Epithelial cell of proximal tubule (primary cell): ENCODE measurements around the gene ATP2B2. TPM values are rescaled to one million over a fixed set of nuclear protein-coding genes. Genes with fewer than 3 reads are reported as not detected.

ENCODE experiments used
- DNase-seq: peaks from one replicate; pipeline ENCODE4 v3.0.0-alpha.2; 2011; ENCODE audit warnings: low read depth
- H3K4me3 ChIP-seq: 2 replicates; pipeline ENCODE4 v1.5.1; 2011; ENCODE audit warnings: low read depth, mild to moderate bottlenecking, low read length
- total RNA-seq: library from RNA; depleted of rRNA; stranded (reverse); fragments of >200 nt; gene quantifications from 2 replicates; pipeline ENCODE4 v1.2.3, GENCODE V29; 2015
- TF ChIP-seq, protein P1 (sequence below): conservative IDR thresholded peaks from 2 replicates; pipeline ENCODE4 v1.5.1; 2012; ENCODE audit warnings: low read depth, mild to moderate bottlenecking, low read length

ATP2B2 gene
- total RNA-seq, 1 donor from 2014 or later: not detected

DNA sequence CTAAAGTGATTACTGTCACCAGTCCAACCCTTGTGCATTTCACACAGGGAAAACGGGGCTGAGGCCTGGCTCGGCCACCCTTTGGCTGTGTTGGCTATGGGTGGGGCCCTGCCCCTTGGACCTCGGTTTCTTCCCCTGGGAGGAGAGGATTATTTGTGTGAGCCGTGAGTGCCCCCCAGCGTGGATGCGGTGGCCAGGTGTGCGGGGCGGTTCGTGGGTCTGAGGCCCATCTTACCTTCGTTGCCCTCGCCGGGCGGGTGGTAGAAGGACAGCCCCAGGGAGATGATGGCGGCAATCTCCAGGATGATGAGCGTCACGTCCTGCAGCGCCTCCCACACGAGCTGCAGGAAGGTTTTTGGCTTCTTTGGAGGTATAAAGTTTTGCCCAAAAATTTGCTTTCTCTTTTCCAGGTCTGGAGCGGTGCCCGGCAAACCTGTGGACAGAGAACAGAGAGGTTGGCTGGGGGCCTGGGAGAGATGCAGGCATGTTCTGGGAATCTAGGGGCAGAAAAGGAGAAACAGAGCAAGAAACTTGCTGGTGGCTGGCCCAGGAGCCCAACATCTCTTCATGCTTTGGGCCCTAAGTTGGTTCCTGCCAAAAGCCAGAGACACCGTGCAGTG is 94.9 kb downstream of the ATP2B2 start:
- no peak for DNase-seq
- TF ChIP-seq, protein P1, sequence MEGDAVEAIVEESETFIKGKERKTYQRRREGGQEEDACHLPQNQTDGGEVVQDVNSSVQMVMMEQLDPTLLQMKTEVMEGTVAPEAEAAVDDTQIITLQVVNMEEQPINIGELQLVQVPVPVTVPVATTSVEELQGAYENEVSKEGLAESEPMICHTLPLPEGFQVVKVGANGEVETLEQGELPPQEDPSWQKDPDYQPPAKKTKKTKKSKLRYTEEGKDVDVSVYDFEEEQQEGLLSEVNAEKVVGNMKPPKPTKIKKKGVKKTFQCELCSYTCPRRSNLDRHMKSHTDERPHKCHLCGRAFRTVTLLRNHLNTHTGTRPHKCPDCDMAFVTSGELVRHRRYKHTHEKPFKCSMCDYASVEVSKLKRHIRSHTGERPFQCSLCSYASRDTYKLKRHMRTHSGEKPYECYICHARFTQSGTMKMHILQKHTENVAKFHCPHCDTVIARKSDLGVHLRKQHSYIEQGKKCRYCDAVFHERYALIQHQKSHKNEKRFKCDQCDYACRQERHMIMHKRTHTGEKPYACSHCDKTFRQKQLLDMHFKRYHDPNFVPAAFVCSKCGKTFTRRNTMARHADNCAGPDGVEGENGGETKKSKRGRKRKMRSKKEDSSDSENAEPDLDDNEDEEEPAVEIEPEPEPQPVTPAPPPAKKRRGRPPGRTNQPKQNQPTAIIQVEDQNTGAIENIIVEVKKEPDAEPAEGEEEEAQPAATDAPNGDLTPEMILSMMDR: no peak
- H3K4me3 ChIP-seq: no peak overlapping the region

DNA sequence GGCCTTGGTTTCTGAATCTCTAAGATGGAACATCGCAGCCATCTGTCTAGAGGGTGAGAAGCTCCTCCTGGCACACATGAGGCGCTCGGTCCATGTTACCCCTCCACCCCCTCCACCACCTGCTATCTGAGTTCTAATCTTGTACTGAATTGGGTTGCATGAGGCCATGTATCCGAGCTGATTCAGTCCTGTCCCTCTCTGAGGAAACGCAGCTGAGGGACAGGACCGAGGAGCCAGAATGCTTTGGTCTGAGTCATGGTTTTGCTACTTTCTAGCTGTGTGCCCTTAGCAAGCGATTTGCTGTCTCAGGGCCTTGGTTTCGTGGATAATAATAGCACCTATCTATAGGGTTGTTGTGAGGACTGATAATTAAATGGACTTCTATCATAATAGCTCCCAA is 96.7 kb downstream of the ATP2B2 start:
- DNase-seq: no peak
- TF ChIP-seq, protein P1: no peak
- H3K4me3 ChIP-seq: no peak overlapping the region

DNA sequence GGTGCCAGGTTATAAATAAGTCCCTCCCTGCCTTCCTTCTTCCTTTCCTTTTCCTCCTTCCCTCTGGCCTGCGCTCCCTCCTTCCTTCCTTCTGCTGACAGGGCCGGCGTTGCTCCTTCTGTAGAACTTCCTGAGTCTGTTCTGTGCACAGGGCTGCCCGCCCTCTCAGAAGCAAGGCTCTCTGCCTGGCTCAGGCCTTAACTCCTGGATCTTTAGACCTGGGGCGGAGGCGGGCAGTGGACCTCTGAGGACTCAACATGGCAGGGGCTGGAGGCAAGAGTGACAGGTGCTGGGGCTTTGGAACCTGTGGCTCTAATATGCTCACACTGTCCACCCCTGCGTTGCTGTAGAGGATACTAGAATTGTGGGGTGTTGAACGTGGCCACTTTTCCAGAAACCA is 98.0 kb downstream of the ATP2B2 start:
- TF ChIP-seq, protein P1: no peak
- H3K4me3 ChIP-seq: no peak overlapping the region
- DNase-seq: no peak

DNA sequence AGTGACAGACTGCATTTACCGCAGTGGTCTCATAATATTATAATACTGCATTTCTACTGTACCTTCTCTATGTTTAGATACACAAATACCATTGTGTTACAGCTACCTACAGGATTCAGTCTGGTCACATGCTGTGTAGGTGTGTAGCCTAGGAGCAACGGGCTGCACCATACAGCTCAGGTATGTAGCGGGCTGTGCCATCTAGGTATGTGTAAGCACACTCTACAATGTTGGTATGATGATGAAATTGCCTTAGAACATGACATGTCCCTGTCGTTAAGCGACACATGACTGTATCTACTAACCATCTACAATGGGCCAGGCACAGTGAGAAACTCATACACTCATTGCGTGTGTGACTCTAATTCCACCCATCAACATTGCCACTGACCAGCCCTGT is 99.0 kb downstream of the ATP2B2 start:
- no peak overlapping the region for H3K4me3 ChIP-seq
- TF ChIP-seq, protein P1: no peak
- no peak for DNase-seq

DNA sequence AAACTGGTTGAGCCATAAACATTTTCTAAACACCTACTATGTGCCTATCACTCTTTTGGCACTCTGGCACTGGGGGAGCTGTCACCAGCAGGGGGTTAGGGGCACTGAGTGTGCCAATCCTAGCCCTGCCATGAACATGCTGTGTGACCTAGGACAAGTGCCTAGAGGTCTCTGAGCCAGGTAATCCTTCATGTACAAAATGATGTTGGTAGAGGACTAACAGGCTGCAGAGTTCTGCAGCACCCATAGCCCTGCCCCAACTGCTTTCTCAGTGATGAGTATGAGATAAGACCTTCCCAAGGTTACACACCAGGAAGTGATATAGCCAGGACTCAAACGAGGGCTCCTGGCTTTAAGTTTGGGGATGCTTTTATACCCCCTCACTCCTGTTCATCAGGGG is 99.6 kb downstream of the ATP2B2 start:
- H3K4me3 ChIP-seq: no peak overlapping the region
- DNase-seq: no peak
- TF ChIP-seq, protein P1: no peak

DNA sequence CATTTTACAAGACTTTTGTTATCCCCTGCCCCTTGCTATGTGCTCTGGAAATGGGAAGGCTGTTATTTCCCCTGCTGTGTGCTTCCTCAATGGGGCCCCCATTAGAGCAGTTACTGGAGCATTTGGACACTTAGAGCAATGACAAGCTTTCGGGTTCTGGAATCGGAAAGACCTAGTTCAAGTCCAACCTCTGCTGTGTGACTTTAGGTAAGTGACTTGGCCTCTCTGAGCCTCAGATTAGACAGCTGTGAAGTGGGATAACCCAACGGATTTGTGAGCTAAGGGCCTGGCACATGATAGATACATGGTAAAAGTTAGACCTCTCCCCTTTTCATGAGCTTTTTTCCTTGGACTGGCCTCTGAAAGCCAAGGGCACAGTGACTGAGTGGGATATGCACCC is 100.5 kb downstream of the ATP2B2 start:
- TF ChIP-seq, protein P1: no peak
- DNase-seq: no peak
- no peak overlapping the region for H3K4me3 ChIP-seq

DNA sequence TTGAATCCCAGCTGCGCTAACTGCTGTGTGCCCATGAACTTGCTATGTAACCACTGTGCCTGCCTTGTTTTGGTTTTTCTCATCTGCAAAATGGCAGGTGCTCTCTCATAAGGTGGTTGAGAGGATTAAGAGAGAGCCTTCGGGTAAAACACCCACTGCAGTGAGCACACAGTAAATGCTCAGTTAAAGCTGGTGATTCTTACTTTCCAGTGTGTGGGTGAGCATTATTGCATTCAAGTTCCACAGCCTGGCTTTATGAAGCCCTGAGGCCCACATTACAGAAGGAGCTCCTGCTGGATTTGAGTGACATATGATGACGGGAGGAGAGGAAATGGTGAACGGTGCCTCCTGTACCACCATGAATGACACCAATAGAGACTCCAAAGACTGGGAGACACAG is 101.0 kb downstream of the ATP2B2 start:
- no peak for DNase-seq
- no peak overlapping the region for H3K4me3 ChIP-seq
- TF ChIP-seq, protein P1: no peak
